ENCODE measurements around the gene LRRC59. TPM values are rescaled to one million over a fixed set of nuclear protein-coding genes. Genes with fewer than 3 reads are reported as not detected.
"Not testable (repeated sequence)": the region's sequence is repeated elsewhere in the genome, so short reads cannot be mapped to it uniquely, and the experiment has no call there.

The LRRC59 gene
- polyA plus RNA-seq, 6 donors from 2014 or later = 15.4 to 29.2 (median 20.0) TPM

GRCh38 chr17:50333291-50334057 is 63.8 kb downstream of the LRRC59 start:
- not testable (repeated sequence) for ATAC-seq (ENCODE audit: low read depth in 2 of 2); H3K27ac Mint-ChIP-seq
- peak overlapping the region in 1 of 8 donors; percentile 29 for H3K4me3 Mint-ChIP-seq

GRCh38 chr17:50332196-50332595 is 65.1 kb downstream of the LRRC59 start:
- H3K4me3 Mint-ChIP-seq = no peak overlapping the region
- DNase-seq (no peak), ATAC-seq (ENCODE audit: low read depth in 2 of 2) (no peak)
- H3K36me3 Mint-ChIP-seq = no peaks in the 10 kb centered on the region
- peaks cover 9 to 38% (median 32%) of the 10 kb centered on the region in 3 donors for H3K27me3 Mint-ChIP-seq
- no peaks in the 10 kb centered on the region for H3K9me3 Mint-ChIP-seq
- no peak overlapping the region for H3K27ac Mint-ChIP-seq
- peaks cover 0 to 5% (median 4%) of the 10 kb centered on the region in 3 donors for H3K4me1 Mint-ChIP-seq

More at GRCh38 chr17:50333291-50334057, 63.8 kb downstream of the LRRC59 start:
- not testable (repeated sequence) for H3K4me1 Mint-ChIP-seq, H3K9me3 Mint-ChIP-seq, DNase-seq, H3K36me3 Mint-ChIP-seq
- H3K27me3 Mint-ChIP-seq = peaks cover 9 to 38% (median 32%) of the 10 kb centered on the region in 3 donors

Other genes starting within 250 kb of the LRRC59 start
- gene PPP1R9B, start 246.8 kb downstream of the LRRC59 start, polyA plus RNA-seq (ENCODE audit: low read depth in 6 of 6) = 1 to 10 TPM in 5 of 6 donors, under 1 TPM in 1; 0.55 to 3.5 (median 2.3) TPM
- gene SGCA, start 231.5 kb downstream of the LRRC59 start, polyA plus RNA-seq (ENCODE audit: low read depth in 6 of 6) = 10 to 100 TPM in 1 of 6 donors, 1 to 10 TPM in 5; 2.0 to 16.6 (median 3.5) TPM
- under 1 TPM in 2 of 6 donors, not detected in 4; 0.23 to 0.80 TPM for gene COL1A1, start 195.9 kb downstream of the LRRC59 start, polyA plus RNA-seq (ENCODE audit: low read depth in 6 of 6)
- gene TMEM92, start 123.1 kb downstream of the LRRC59 start, polyA plus RNA-seq (ENCODE audit: low read depth in 6 of 6) = not detected
- gene XYLT2, start 51.4 kb downstream of the LRRC59 start, polyA plus RNA-seq (ENCODE audit: low read depth in 6 of 6) = 10 to 100 TPM in 2 of 6 donors, 1 to 10 TPM in 4; 5.7 to 14.0 (median 9.5) TPM
- 10 to 100 TPM; 46.6 to 62.9 (median 50.4) TPM for gene MRPL27, start 24.3 kb downstream of the LRRC59 start, polyA plus RNA-seq (ENCODE audit: low read depth in 6 of 6)
- under 1 TPM in 4 of 6 donors, not detected in 2; 0.36 to 0.87 (median 0.59) TPM for gene EME1, start 24.3 kb downstream of the LRRC59 start, polyA plus RNA-seq (ENCODE audit: low read depth in 6 of 6)
- gene ACSF2, start 28.7 kb upstream of the LRRC59 start, polyA plus RNA-seq (ENCODE audit: low read depth in 6 of 6) = 1 to 10 TPM; 3.3 to 9.1 (median 5.2) TPM
- under 1 TPM in 3 of 6 donors, not detected in 3; 0.14 to 0.24 (median 0.16) TPM for gene CHAD, start 71.4 kb upstream of the LRRC59 start, polyA plus RNA-seq (ENCODE audit: low read depth in 6 of 6)
- gene RSAD1, start 81.3 kb upstream of the LRRC59 start, polyA plus RNA-seq (ENCODE audit: low read depth in 6 of 6) = 10 to 100 TPM; 42.1 to 58.9 (median 51.0) TPM
- under 1 TPM in 3 of 6 donors, not detected in 3; 0.14 to 0.75 (median 0.47) TPM for gene MYCBPAP, start 110.9 kb upstream of the LRRC59 start, polyA plus RNA-seq (ENCODE audit: low read depth in 6 of 6)
- gene EPN3, start 135.2 kb upstream of the LRRC59 start, polyA plus RNA-seq (ENCODE audit: low read depth in 6 of 6) = not detected
- gene SPATA20, start 149.7 kb upstream of the LRRC59 start, polyA plus RNA-seq (ENCODE audit: low read depth in 6 of 6) = 10 to 100 TPM in 4 of 6 donors, 1 to 10 TPM in 2; 8.2 to 17.0 (median 11.9) TPM
- gene CACNA1G, start 163.2 kb upstream of the LRRC59 start, polyA plus RNA-seq (ENCODE audit: low read depth in 6 of 6) = not detected
- under 1 TPM in 4 of 6 donors, not detected in 2; 0.44 to 0.99 (median 0.76) TPM for gene ABCC3, start 237.4 kb upstream of the LRRC59 start, polyA plus RNA-seq (ENCODE audit: low read depth in 6 of 6)

Data from naive B cell (primary cell).